Neural progenitor cell (in vitro differentiated cells): ENCODE data around the gene FAM240B. TPM values are rescaled to one million over a fixed set of nuclear protein-coding genes. Genes with fewer than 3 reads are reported as not detected.

ENCODE experiments used
- DNase-seq: peaks from one replicate; pipeline ENCODE4 v3.0.0-alpha.2; 2016; ENCODE audit warnings: low spot score
- H2AFZ ChIP-seq: fragments of 200-600 bp; sonication (generic); replicated peaks from 2 replicates; pipeline ENCODE4 v1.6.1; 2016; ENCODE audit warnings: antibody characterized with exemption
- H3F3A ChIP-seq: fragments of 200-600 bp; sonication (generic); 2 replicates; pipeline ENCODE4 v1.6.1; 2016; ENCODE audit warnings: antibody characterized with exemption, low read depth
- H3K27ac ChIP-seq: fragments of 200-600 bp; sonication (generic); 2 replicates; pipeline ENCODE4 v1.5.1; 2016; ENCODE audit warnings: mild to moderate bottlenecking
- H3K27me3 ChIP-seq: fragments of 200-600 bp; sonication (generic); 2 replicates; pipeline ENCODE4 v1.6.1; 2016; ENCODE audit warnings: mild to moderate bottlenecking, moderate library complexity
- H3K36me3 ChIP-seq: fragments of 200-600 bp; sonication (generic); 2 replicates; pipeline ENCODE4 v1.5.1; 2016
- H3K4me1 ChIP-seq: fragments of 200-600 bp; sonication (generic); 2 replicates; pipeline ENCODE4 v1.6.1; 2016; ENCODE audit warnings: mixed run types
- H3K4me2 ChIP-seq: fragments of 200-600 bp; sonication (generic); 2 replicates; pipeline ENCODE4 v1.6.1; 2016
- H3K4me3 ChIP-seq: fragments of 200-600 bp; sonication (generic); 2 replicates; pipeline ENCODE4 v1.5.1; 2016
- H3K79me2 ChIP-seq: fragments of 200-600 bp; sonication (generic); 2 replicates; pipeline ENCODE4 v1.6.1; 2016; ENCODE audit warnings: low read depth
- H3K9ac ChIP-seq: fragments of 200-600 bp; sonication (generic); 2 replicates; pipeline ENCODE4 v1.6.1; 2016
- H3K9me3 ChIP-seq: fragments of 200-600 bp; sonication (generic); 2 replicates; pipeline ENCODE4 v1.5.1; 2016; ENCODE audit warnings: low read depth
- H4K20me1 ChIP-seq: fragments of 200-600 bp; sonication (generic); 2 replicates; pipeline ENCODE4 v1.6.1; 2016; ENCODE audit warnings: low read depth
- H3K27ac Mint-ChIP-seq: 3 replicates; pipeline ENCODE4 v1.8.0; 2021; ENCODE audit warnings: mixed read lengths
- H3K27me3 Mint-ChIP-seq: 2 replicates; pipeline ENCODE4 v1.8.0; 2022; ENCODE audit warnings: low read depth, mild to moderate bottlenecking, inconsistent platforms, moderate library complexity, mixed read lengths; ENCODE audit not compliant: insufficient read depth
- H3K36me3 Mint-ChIP-seq: 3 replicates; pipeline ENCODE4 v1.8.0; 2021; ENCODE audit warnings: mixed read lengths
- H3K4me1 Mint-ChIP-seq: 3 replicates; pipeline ENCODE4 v1.8.0; 2021; ENCODE audit warnings: mixed read lengths
- H3K4me3 Mint-ChIP-seq: 3 replicates; pipeline ENCODE4 v1.8.0; 2021; ENCODE audit warnings: mild to moderate bottlenecking, moderate library complexity, mixed read lengths
- H3K9me3 Mint-ChIP-seq: 3 replicates; pipeline ENCODE4 v1.8.0; 2020; ENCODE audit warnings: mixed read lengths
- CTCF ChIP-seq: fragments of 200-600 bp; sonication (generic); IDR thresholded peaks from 2 replicates; pipeline ENCODE4 v1.5.1; 2017; ENCODE audit warnings: antibody characterized with exemption, mild to moderate bottlenecking
- EZH2 ChIP-seq: fragments of 200-600 bp; sonication (generic); IDR thresholded peaks from 2 replicates; pipeline ENCODE4 v1.6.1; 2017; ENCODE audit warnings: antibody characterized with exemption, mild to moderate bottlenecking, moderate library complexity
- EZH2phosphoT487 ChIP-seq: fragments of 200-600 bp; sonication (generic); IDR thresholded peaks from 2 replicates; pipeline ENCODE4 v1.6.1; 2017; ENCODE audit warnings: antibody characterized with exemption
- total RNA-seq: library from RNA; depleted of rRNA; stranded (reverse); fragments of >200 nt; gene quantifications from 2 replicates; pipeline ENCODE4 v1.2.3, GENCODE V29; 2015; ENCODE audit warnings: low replicate concordance

FAM240B gene
- total RNA-seq, 1 donor from 2014 or later, result not detected

DNA sequence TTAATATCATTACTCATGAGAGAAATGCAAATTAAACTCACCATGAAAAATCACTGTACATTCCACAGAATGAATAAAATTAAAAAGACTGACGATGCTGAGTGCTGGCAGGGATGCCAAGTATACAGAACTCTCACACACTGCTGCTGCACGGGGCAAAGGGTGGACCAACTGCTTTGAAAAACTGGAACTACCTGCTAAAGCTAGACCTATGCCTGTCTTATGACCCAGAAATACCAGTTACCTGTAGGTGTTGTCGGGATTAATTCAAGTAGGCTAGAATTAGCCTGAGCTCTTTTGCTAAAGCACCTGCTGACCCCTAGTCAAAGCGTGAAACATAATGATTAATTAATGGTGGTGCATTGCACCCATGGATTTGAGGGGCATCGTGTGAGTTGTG, 63.0 kb downstream of the FAM240B start:
- no peaks in the 10 kb centered on the region for H3K4me1 Mint-ChIP-seq

GRCh38 chr9:38652486-38652885, 67.4 kb downstream of the FAM240B start:
- Histone ChIP-seq H2AFZ (no peak overlapping the region), H3K4me2 (no peak overlapping the region), H3K9me3 (no peaks in the 10 kb centered on the region), H3K27ac (no peak overlapping the region), H3F3A (no peaks in the 10 kb centered on the region), H3K27me3 (no peaks in the 10 kb centered on the region), H4K20me1 (no peaks in the 10 kb centered on the region), H3K36me3 (no peaks in the 10 kb centered on the region), H3K4me1 (no peaks in the 10 kb centered on the region), H3K4me3 (no peak overlapping the region), H3K9ac (no peak overlapping the region), H3K79me2 (no peaks in the 10 kb centered on the region)
- Mint-ChIP-seq H3K27ac (no peak overlapping the region), H3K36me3 (no peaks in the 10 kb centered on the region), H3K9me3 (peaks cover 3% of the 10 kb centered on the region), H3K4me3 (no peak overlapping the region), H3K4me1 (no peaks in the 10 kb centered on the region), H3K27me3 (peaks cover 11% of the 10 kb centered on the region)
- DNase-seq, result no peak
- TF ChIP-seq EZH2, result no peak

More for the DNA sequence above, 63.0 kb downstream of the FAM240B start:
- no peaks in the 10 kb centered on the region for H3F3A ChIP-seq
- H2AFZ ChIP-seq, result no peak overlapping the region
- no peak overlapping the region for H3K27ac Mint-ChIP-seq
- no peaks in the 10 kb centered on the region for H3K4me1 ChIP-seq
- H3K4me2 ChIP-seq, result no peak overlapping the region
- TF ChIP-seq CTCF (no peak), EZH2 (no peak), EZH2phosphoT487 (no peak)
- H4K20me1 ChIP-seq, result no peaks in the 10 kb centered on the region
- no peaks in the 10 kb centered on the region for H3K36me3 ChIP-seq
- DNase-seq, result no peak
- no peak overlapping the region for H3K4me3 ChIP-seq
- H3K36me3 Mint-ChIP-seq, result no peaks in the 10 kb centered on the region
- no peaks in the 10 kb centered on the region for H3K27me3 ChIP-seq
- H3K27me3 Mint-ChIP-seq, result no peaks in the 10 kb centered on the region
- H3K9me3 Mint-ChIP-seq, result no peaks in the 10 kb centered on the region
- no peak overlapping the region for H3K27ac ChIP-seq
- H3K9ac ChIP-seq, result no peak overlapping the region
- H3K4me3 Mint-ChIP-seq, result no peak overlapping the region
- H3K79me2 ChIP-seq, result no peaks in the 10 kb centered on the region
- H3K9me3 ChIP-seq, result no peaks in the 10 kb centered on the region

DNA sequence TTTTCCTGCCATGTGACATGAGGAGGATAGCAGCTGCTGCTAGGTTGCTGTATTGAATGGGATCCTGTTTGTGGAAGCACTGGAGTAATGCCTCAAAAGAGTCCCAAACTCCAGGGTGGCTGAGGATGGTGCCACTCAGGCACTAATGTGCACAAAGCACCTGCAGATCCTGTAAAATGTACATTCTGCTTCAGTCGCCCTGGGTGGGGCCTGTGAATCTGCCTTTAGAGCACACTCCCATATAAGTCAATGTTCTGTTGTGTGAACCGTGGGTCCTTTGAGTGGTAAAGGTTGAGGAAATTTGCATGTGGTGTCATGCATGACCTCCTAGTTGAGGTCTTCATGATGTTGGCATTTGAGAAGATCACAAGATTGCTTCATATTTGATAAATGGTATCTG, 67.9 kb downstream of the FAM240B start:
- H3K4me2 ChIP-seq, result no peak overlapping the region
- no peaks in the 10 kb centered on the region for H3K36me3 ChIP-seq
- H3K79me2 ChIP-seq, result no peaks in the 10 kb centered on the region
- H3F3A ChIP-seq, result no peaks in the 10 kb centered on the region
- H3K4me1 ChIP-seq, result no peaks in the 10 kb centered on the region
- Mint-ChIP-seq H3K27me3 (peaks cover 11% of the 10 kb centered on the region), H3K27ac (no peak overlapping the region), H3K4me3 (no peak overlapping the region), H3K36me3 (no peaks in the 10 kb centered on the region), H3K4me1 (no peaks in the 10 kb centered on the region), H3K9me3 (peaks cover 3% of the 10 kb centered on the region)
- no peaks in the 10 kb centered on the region for H3K27me3 ChIP-seq
- H3K9ac ChIP-seq, result no peak overlapping the region
- no peak overlapping the region for H2AFZ ChIP-seq
- H4K20me1 ChIP-seq, result no peaks in the 10 kb centered on the region
- H3K27ac ChIP-seq, result no peak overlapping the region
- H3K9me3 ChIP-seq, result no peaks in the 10 kb centered on the region
- no peak overlapping the region for H3K4me3 ChIP-seq
- DNase-seq, result no peak
- TF ChIP-seq EZH2phosphoT487, result no peak
- no peak for TF ChIP-seq EZH2
- no peak for TF ChIP-seq CTCF

DNA sequence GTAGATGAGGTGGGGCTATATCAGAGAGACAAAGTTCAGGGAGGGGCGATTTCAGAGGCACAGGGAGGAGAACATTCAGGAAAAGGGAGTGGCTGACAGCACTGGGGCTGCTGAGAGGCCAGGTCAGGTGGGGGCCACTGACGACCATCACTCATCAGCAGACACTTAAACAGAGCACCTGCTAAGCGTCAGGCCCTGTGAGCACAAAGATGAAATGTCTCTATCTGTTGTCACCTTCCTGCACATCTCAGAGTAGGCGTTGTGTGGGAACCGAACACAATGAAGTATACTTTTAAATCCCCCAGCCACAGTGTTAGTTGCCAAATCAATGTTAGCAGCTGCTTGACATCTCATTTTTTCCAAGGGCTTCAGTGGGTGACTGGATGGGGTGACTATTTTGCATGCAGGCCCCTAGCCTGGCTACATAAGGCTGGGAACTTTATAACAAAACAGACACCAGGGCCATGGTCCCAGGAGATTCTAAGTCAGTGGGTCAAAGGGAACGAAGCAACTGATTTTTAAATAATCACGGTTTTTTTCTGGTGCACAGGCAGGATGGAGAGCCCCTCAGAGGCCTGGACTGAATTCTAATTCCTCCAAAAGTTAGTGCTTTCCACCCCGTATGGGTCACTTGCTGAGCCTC, 68.4 kb downstream of the FAM240B start:
- Histone ChIP-seq H3K27me3 (no peaks in the 10 kb centered on the region), H3K36me3 (no peaks in the 10 kb centered on the region), H3F3A (no peaks in the 10 kb centered on the region), H3K4me2 (no peak overlapping the region), H3K4me1 (no peaks in the 10 kb centered on the region), H3K79me2 (no peaks in the 10 kb centered on the region), H4K20me1 (no peaks in the 10 kb centered on the region), H3K4me3 (no peak overlapping the region), H3K9ac (no peak overlapping the region), H3K27ac (no peak overlapping the region), H3K9me3 (no peaks in the 10 kb centered on the region), H2AFZ (no peak overlapping the region)
- no peaks in the 10 kb centered on the region for H3K36me3 Mint-ChIP-seq
- no peak overlapping the region for H3K27ac Mint-ChIP-seq
- no peak overlapping the region for H3K4me3 Mint-ChIP-seq
- peaks cover 11% of the 10 kb centered on the region for H3K27me3 Mint-ChIP-seq
- DNase-seq, result no peak
- TF ChIP-seq CTCF (no peak), EZH2phosphoT487 (no peak), EZH2 (no peak)
- H3K4me1 Mint-ChIP-seq, result no peaks in the 10 kb centered on the region
- H3K9me3 Mint-ChIP-seq, result peaks cover 3% of the 10 kb centered on the region
